HCT116 (cell line): ENCODE data around the gene SPSB4.

ENCODE experiments used
- CEBPB ChIP-seq: IDR thresholded peaks from 2 replicates; pipeline ENCODE4 v1.6.1; 2012; ENCODE audit warnings: low read depth
- EZH2phosphoT487 ChIP-seq: fragments of 200-600 bp; IDR thresholded peaks from 2 replicates; pipeline ENCODE4 v1.6.1; 2018; ENCODE audit warnings: antibody characterized with exemption, borderline replicate concordance
- POLR2A ChIP-seq: IDR thresholded peaks from 2 replicates; pipeline ENCODE4 v1.7.0; 2011; ENCODE audit warnings: borderline replicate concordance; ENCODE audit not compliant: insufficient read depth, insufficient read length; ENCODE audit errors: extremely low read depth
- SIN3A ChIP-seq: IDR thresholded peaks from 2 replicates; pipeline ENCODE4 v1.6.1; 2012; ENCODE audit warnings: low read depth
- TF ChIP-seq, protein P1 (sequence below), 3 experiments: fragments of 200-600 bp in 1 of 3; sonication (generic) in 1 of 3; IDR thresholded peaks in 2 of 3; conservative IDR thresholded peaks in 1 of 3; 2 replicates each; pipeline ENCODE4 v1.5.1; 2012 to 2017; ENCODE audit warnings: low read depth in 2 of 3, low read length in 2 of 3, antibody characterized with exemption in 1 of 3, borderline replicate concordance in 1 of 3, control low read depth in 1 of 3, mild to moderate bottlenecking in 1 of 3, mixed read lengths in 1 of 3, mixed run types in 1 of 3, moderate library complexity in 1 of 3; ENCODE audit not compliant: insufficient read depth in 1 of 3
- TF ChIP-seq, protein P2 (sequence below): IDR thresholded peaks from 2 replicates; pipeline ENCODE4 v1.6.1; 2012; ENCODE audit warnings: low read depth

DNA sequence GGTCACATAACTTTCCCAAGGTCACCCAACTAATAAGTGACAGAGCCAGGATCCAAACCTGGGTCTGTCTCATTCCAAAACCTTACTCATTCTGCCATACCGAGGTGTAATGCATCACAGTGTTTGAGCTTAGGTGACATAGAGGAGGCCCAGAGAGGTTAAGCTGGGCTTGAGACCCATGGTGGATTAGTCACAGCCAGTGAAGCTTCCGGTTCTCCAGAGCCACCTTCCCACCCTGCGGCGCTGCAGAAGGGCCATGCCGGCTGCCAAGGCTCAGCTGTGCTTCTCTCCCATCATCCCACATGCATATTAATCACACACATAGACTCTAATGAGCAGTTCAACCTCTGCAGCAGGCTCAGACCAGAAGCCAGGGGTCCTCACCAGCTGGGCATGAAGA is 42.2 kb downstream of the SPSB4 start:
- TF ChIP-seq POLR2A (no peak), EZH2phosphoT487 (no peak), CEBPB (no peak), SIN3A (no peak)
- TF ChIP-seq, protein P1, sequence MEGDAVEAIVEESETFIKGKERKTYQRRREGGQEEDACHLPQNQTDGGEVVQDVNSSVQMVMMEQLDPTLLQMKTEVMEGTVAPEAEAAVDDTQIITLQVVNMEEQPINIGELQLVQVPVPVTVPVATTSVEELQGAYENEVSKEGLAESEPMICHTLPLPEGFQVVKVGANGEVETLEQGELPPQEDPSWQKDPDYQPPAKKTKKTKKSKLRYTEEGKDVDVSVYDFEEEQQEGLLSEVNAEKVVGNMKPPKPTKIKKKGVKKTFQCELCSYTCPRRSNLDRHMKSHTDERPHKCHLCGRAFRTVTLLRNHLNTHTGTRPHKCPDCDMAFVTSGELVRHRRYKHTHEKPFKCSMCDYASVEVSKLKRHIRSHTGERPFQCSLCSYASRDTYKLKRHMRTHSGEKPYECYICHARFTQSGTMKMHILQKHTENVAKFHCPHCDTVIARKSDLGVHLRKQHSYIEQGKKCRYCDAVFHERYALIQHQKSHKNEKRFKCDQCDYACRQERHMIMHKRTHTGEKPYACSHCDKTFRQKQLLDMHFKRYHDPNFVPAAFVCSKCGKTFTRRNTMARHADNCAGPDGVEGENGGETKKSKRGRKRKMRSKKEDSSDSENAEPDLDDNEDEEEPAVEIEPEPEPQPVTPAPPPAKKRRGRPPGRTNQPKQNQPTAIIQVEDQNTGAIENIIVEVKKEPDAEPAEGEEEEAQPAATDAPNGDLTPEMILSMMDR (IDR thresholded peaks at IDR 0.05 in 2 of 3, conservative IDR thresholded peaks at IDR 0.05 in 1 of 3; ENCODE audit: borderline replicate concordance in 1 of 3, insufficient read depth in 1 of 3, low read depth in 2 of 3, low read length in 2 of 3): no peak
- TF ChIP-seq, protein P2, sequence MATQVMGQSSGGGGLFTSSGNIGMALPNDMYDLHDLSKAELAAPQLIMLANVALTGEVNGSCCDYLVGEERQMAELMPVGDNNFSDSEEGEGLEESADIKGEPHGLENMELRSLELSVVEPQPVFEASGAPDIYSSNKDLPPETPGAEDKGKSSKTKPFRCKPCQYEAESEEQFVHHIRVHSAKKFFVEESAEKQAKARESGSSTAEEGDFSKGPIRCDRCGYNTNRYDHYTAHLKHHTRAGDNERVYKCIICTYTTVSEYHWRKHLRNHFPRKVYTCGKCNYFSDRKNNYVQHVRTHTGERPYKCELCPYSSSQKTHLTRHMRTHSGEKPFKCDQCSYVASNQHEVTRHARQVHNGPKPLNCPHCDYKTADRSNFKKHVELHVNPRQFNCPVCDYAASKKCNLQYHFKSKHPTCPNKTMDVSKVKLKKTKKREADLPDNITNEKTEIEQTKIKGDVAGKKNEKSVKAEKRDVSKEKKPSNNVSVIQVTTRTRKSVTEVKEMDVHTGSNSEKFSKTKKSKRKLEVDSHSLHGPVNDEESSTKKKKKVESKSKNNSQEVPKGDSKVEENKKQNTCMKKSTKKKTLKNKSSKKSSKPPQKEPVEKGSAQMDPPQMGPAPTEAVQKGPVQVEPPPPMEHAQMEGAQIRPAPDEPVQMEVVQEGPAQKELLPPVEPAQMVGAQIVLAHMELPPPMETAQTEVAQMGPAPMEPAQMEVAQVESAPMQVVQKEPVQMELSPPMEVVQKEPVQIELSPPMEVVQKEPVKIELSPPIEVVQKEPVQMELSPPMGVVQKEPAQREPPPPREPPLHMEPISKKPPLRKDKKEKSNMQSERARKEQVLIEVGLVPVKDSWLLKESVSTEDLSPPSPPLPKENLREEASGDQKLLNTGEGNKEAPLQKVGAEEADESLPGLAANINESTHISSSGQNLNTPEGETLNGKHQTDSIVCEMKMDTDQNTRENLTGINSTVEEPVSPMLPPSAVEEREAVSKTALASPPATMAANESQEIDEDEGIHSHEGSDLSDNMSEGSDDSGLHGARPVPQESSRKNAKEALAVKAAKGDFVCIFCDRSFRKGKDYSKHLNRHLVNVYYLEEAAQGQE: no peak
